ENCODE results near the gene RFX8. TPM values are rescaled to one million over a fixed set of nuclear protein-coding genes. Genes with fewer than 3 reads are reported as not detected.

Gene RFX8
- total and polyA plus RNA-seq, 2 of the 4 experiments (the other 2 are of a cell fraction) = 2.9 to 5.3 TPM

- H3K14ac ChIP-seq (replicated peaks; ENCODE audit: low read depth, low read length) = no peak overlapping the region
- POLR2A ChIA-PET (ENCODE audit: unreplicated experiment) = no interaction called here
Measured at GRCh38 chr2:101372792-101373191, 102.1 kb downstream of the RFX8 start.

More at GRCh38 chr2:101372792-101373191, 102.1 kb downstream of the RFX8 start:
- Histone ChIP-seq H4K8ac (ENCODE audit: low read depth in 2 of 2, low read length in 2 of 2) (no peak overlapping the region), H2AFZ (replicated peaks; ENCODE audit: low read length, poor library complexity) (no peak overlapping the region), H3K23ac (ENCODE audit: low read depth, low read length) (no peak overlapping the region), H3K18ac (ENCODE audit: low read depth, low read length) (no peak overlapping the region), H4K91ac (ENCODE audit: insufficient read depth, low read depth, low read length) (no peak overlapping the region), H3K4me3 (ENCODE audit: insufficient read depth, low read depth, low read length) (no peak overlapping the region), H3K9ac (ENCODE audit: low read depth, low read length) (no peak overlapping the region), H3K9me1 (ENCODE audit: insufficient read depth, low read length) (no peaks in the 10 kb centered on the region), H3K4me2 (ENCODE audit: low read depth, low read length) (no peak overlapping the region), H3K4me1 (ENCODE audit: control insufficient read depth, insufficient read depth, low read length) (no peaks in the 10 kb centered on the region), H4K5ac (ENCODE audit: low read depth, low read length) (no peak overlapping the region), H3K27ac (ENCODE audit: insufficient read depth, low read length) (no peak overlapping the region), H3K27me3 (ENCODE audit: control insufficient read depth, insufficient read depth, low read length) (peaks cover 12% of the 10 kb centered on the region), H3K56ac (ENCODE audit: extremely low read depth, insufficient read depth, low read length) (no peak overlapping the region), H3K4ac (ENCODE audit: low read depth, low read length) (no peak overlapping the region), H3K36me3 (ENCODE audit: control insufficient read depth, insufficient read depth, low read length) (no peaks in the 10 kb centered on the region), H3K79me1 (ENCODE audit: low read depth in 1 of 2, low read length in 2 of 2) (no peaks in the 10 kb centered on the region), H3K9me3 (ENCODE audit: control insufficient read depth, insufficient read depth, low read length) (no peaks in the 10 kb centered on the region), H2AK9ac (replicated peaks; ENCODE audit: low read depth, low read length, poor library complexity) (no peak overlapping the region), H2BK5ac (ENCODE audit: low read depth, low read length, poor library complexity, severe bottlenecking) (no peak overlapping the region), H2AK5ac (ENCODE audit: low read depth, low read length) (no peak overlapping the region), H2BK15ac (ENCODE audit: low read depth, low read length) (no peak overlapping the region), H4K20me1 (ENCODE audit: insufficient read depth, low read length) (no peaks in the 10 kb centered on the region), H2BK20ac (ENCODE audit: low read depth, low read length) (no peak overlapping the region), H2BK120ac (ENCODE audit: low read depth, low read length) (no peak overlapping the region)
- intact Hi-C loops (cut with micrococcal nuclease) (no loop called here), dilution Hi-C loops (cut with HindIII; ENCODE audit: low sequenced_read_pairs, unreplicated experiment) (no loop called here), in situ Hi-C loops (cut with MboI; ENCODE audit: low sequenced_read_pairs) (no loop called here)
- DNase-seq = no peak
- no peak for ATAC-seq (ENCODE audit: low read depth)
- no TSS peak for BruUV-seq (replicated peaks)
- CTCF ChIA-PET = no interaction called here
- no CpG with 5 or more reads among the region's 1 CpG for WGBS, 2 experiments (ENCODE audit: extremely low coverage in 2 of 2, insufficient read length in 1 of 2)
- TF ChIP-seq SMC3 (IDR thresholded peaks at IDR 0.05; ENCODE audit: low read depth, low read length) (no peak), RAD21 (IDR thresholded peaks at IDR 0.05; ENCODE audit: low read length) (no peak), CTCF (conservative IDR thresholded peaks at IDR 0.05; ENCODE audit: low read depth, low read length) (no peak), POLR2A (IDR thresholded peaks at IDR 0.05; ENCODE audit: low read depth, low read length) (no peak), ELK1 (IDR thresholded peaks at IDR 0.05; ENCODE audit: borderline replicate concordance, low read depth, low read length) (no peak), MAFK (IDR thresholded peaks at IDR 0.05; ENCODE audit: low read depth, low read length) (no peak), USF2 (IDR thresholded peaks at IDR 0.05; ENCODE audit: low read depth, low read length) (no peak), MAZ (IDR thresholded peaks at IDR 0.05; ENCODE audit: borderline replicate concordance, low read depth, low read length) (no peak)

All from IMR-90 (cell line).